ENCODE results near the gene THEMIS. TPM values are rescaled to one million over a fixed set of nuclear protein-coding genes. Genes with fewer than 3 reads are reported as not detected.

Gene THEMIS
- total RNA-seq, 1 donor = under 0.01 TPM

GRCh38 chr6:127924031-127924430 lies 23.2 kb upstream of the THEMIS start:
- Histone ChIP-seq H4K20me1 (ENCODE audit: insufficient read depth, low read length) (no peaks in the 10 kb centered on the region), H3K36me3 (ENCODE audit: insufficient read depth, low read length) (no peaks in the 10 kb centered on the region), H3K27ac (ENCODE audit: low read depth, low read length) (no peak overlapping the region), H3K27me3 (ENCODE audit: insufficient read depth, low read length) (no peaks in the 10 kb centered on the region), H3K4me3 (ENCODE audit: insufficient read depth, low read length) (no peak overlapping the region), H2AFZ (ENCODE audit: low read length) (no peak overlapping the region), H3K79me2 (ENCODE audit: insufficient read depth, low read length) (no peaks in the 10 kb centered on the region), H3K9me3 (ENCODE audit: low read depth, low read length) (no peaks in the 10 kb centered on the region), H3K4me1 (ENCODE audit: insufficient read depth, low read length) (no peaks in the 10 kb centered on the region), H3K4me2 (ENCODE audit: insufficient read depth, low read length) (no peak overlapping the region)
- no peak for TF ChIP-seq CTCF (IDR thresholded peaks at IDR 0.05; ENCODE audit: extremely low read depth, low read depth, low read length)
- no peak for DNase-seq (ENCODE audit: insufficient read length, low spot score, missing footprints)

GRCh38 chr6:127923135-127923534 lies 22.3 kb upstream of the THEMIS start:
- Histone ChIP-seq H3K4me2 (ENCODE audit: insufficient read depth, low read length) (no peak overlapping the region), H3K9me3 (ENCODE audit: low read depth, low read length) (no peaks in the 10 kb centered on the region), H3K4me3 (ENCODE audit: insufficient read depth, low read length) (no peak overlapping the region), H4K20me1 (ENCODE audit: insufficient read depth, low read length) (no peaks in the 10 kb centered on the region), H3K4me1 (ENCODE audit: insufficient read depth, low read length) (no peaks in the 10 kb centered on the region), H3K27ac (ENCODE audit: low read depth, low read length) (no peak overlapping the region), H3K36me3 (ENCODE audit: insufficient read depth, low read length) (no peaks in the 10 kb centered on the region), H3K79me2 (ENCODE audit: insufficient read depth, low read length) (no peaks in the 10 kb centered on the region), H3K27me3 (ENCODE audit: insufficient read depth, low read length) (no peaks in the 10 kb centered on the region), H2AFZ (ENCODE audit: low read length) (no peak overlapping the region)
- no peak for TF ChIP-seq CTCF (IDR thresholded peaks at IDR 0.05; ENCODE audit: extremely low read depth, low read depth, low read length)
- no peak for DNase-seq (ENCODE audit: insufficient read length, low spot score, missing footprints)

- DNase-seq (ENCODE audit: insufficient read length, low spot score, missing footprints) = no peak
- H3K79me2 ChIP-seq (ENCODE audit: insufficient read depth, low read length) = no peaks in the 10 kb centered on the region
- no peak overlapping the region for H3K4me3 ChIP-seq (ENCODE audit: insufficient read depth, low read length)
- no peak overlapping the region for H2AFZ ChIP-seq (ENCODE audit: low read length)
- no peaks in the 10 kb centered on the region for H3K9me3 ChIP-seq (ENCODE audit: low read depth, low read length)
- no peak for TF ChIP-seq CTCF (IDR thresholded peaks at IDR 0.05; ENCODE audit: extremely low read depth, low read depth, low read length)
- H3K27ac ChIP-seq (ENCODE audit: low read depth, low read length) = no peak overlapping the region
- no peaks in the 10 kb centered on the region for H4K20me1 ChIP-seq (ENCODE audit: insufficient read depth, low read length)
- H3K4me2 ChIP-seq (ENCODE audit: insufficient read depth, low read length) = no peak overlapping the region
- no peaks in the 10 kb centered on the region for H3K4me1 ChIP-seq (ENCODE audit: insufficient read depth, low read length)
- no peaks in the 10 kb centered on the region for H3K27me3 ChIP-seq (ENCODE audit: insufficient read depth, low read length)
- H3K36me3 ChIP-seq (ENCODE audit: insufficient read depth, low read length) = no peaks in the 10 kb centered on the region
Observed at GRCh38 chr6:127921982-127922381, 21.1 kb upstream of the THEMIS start.

GRCh38 chr6:127920804-127921203 lies 19.9 kb upstream of the THEMIS start:
- DNase-seq (ENCODE audit: insufficient read length, low spot score, missing footprints) = no peak
- Histone ChIP-seq H2AFZ (ENCODE audit: low read length) (peak overlapping the region; percentile 73), H3K9me3 (ENCODE audit: low read depth, low read length) (no peaks in the 10 kb centered on the region), H3K4me1 (ENCODE audit: insufficient read depth, low read length) (no peaks in the 10 kb centered on the region), H3K4me2 (ENCODE audit: insufficient read depth, low read length) (peak overlapping the region; percentile 37), H3K27me3 (ENCODE audit: insufficient read depth, low read length) (no peaks in the 10 kb centered on the region), H3K4me3 (ENCODE audit: insufficient read depth, low read length) (peak overlapping the region; percentile 48), H3K27ac (ENCODE audit: low read depth, low read length) (no peak overlapping the region), H3K79me2 (ENCODE audit: insufficient read depth, low read length) (no peaks in the 10 kb centered on the region), H3K36me3 (ENCODE audit: insufficient read depth, low read length) (no peaks in the 10 kb centered on the region), H4K20me1 (ENCODE audit: insufficient read depth, low read length) (no peaks in the 10 kb centered on the region)
- TF ChIP-seq CTCF (IDR thresholded peaks at IDR 0.05; ENCODE audit: extremely low read depth, low read depth, low read length) = no peak
